Adipose tissue (tissue), 3 donors: Measurements from ENCODE around the gene SEC14L6. TPM values are rescaled to one million over a fixed set of nuclear protein-coding genes. Genes with fewer than 3 reads are reported as not detected.
"Not testable (repeated sequence)": the region's sequence is repeated elsewhere in the genome, so short reads cannot be mapped to it uniquely, and the experiment has no call there.

Source experiments
- H3K27ac ChIP-seq: one replicate; pipeline ENCODE4 v1.5.1; 2013; ENCODE audit warnings: low read depth, low read length
- WGBS, 3 donors: extraction: QIAGEN DNeasy Blood & Tissue Kit; methylation state at CpG; one replicate each; pipeline ENCODE4 v1.1.7; 2013; 5-methylcytosine and 5-hydroxymethylcytosine counted together
- polyA plus RNA-seq, 3 donors: library from polyadenylated mRNA; stranded (reverse); fragments of 200-250 nt; gene quantifications; one replicate each; pipeline ENCODE4 v1.2.3, GENCODE V29; 2013
- donor health status: healthy with polysubstance abuse.
- donor health status: Bipolar disorder and iron deficiency.
- donor health status: healthy.

The SEC14L6 gene
- polyA plus RNA-seq, 3 donors: 0.11 to 1.3 (median 0.37) TPM

DNA sequence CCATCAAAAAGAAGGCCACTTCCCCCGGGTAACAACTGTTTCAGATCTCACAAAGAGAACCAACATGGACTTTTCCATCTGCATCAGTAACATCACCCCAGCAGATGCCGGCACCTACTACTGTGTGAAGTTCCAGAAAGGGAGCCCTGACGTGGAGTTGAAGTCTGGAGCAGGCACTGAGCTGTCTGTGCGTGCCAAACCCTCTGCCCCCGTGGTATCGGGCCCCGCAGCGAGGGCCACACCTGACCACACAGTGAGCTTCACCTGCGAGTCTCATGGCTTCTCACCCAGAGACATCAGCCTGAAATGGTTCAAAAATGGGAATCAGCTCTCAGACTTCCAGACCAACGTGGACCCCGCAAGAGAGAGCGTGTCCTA is 3.7 kb downstream of the SEC14L6 start:
- no peak overlapping the region for H3K27ac ChIP-seq
- 74 to 82% (median 79%) methylated on average over 12 of the region's 12 CpGs for WGBS, 3 donors

DNA sequence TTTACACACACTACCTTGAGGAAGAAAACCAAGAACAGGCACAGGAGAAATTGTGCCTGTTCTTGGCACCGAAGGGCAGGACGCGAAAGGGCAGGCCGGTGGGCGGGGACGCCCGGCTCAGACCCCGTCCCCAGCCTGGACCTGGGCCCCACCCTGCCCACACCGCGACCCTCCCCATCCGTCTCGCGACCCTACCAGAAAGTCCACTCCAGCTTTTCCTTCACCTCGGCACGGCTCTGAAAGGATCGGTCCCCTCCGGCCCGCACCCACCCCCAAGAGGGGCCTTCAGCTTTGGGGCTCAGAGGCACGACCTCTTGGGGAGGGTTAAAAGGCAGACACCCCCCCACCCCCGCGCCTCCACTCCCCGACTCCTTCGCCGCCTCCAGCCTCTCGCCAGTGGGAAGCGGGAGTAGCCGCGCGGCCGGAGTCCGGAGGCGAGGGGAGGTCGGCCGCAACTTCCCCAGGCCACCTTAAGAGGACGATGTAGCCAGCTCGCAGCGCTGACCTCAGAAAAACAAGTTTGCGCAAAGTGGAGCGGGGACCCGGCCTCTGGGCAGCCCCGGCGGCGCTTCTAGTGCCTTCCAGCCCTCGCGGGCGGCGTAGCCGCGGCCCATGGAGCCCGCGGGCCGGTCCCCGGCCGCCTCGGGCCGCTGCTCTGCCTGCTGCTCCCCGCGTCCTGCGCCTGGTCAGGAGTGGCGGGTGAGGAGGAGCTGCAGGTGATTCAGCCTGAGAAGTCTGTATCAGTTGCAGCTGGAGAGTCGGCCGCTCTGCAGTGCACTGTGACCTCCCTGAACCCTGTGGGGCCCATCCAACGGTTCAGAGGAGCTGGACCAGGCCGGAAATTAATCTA is 4.4 kb downstream of the SEC14L6 start:
- 4% methylated on average over 49 to 64 of the region's 64 CpGs for WGBS, 3 donors
- H3K27ac ChIP-seq: no peak overlapping the region

GRCh38 chr22:30541511-30541910 is 5.0 kb downstream of the SEC14L6 start:
- 63 to 92% (median 80%) methylated on average over 3 of the region's 3 CpGs for WGBS, 3 donors
- not testable (repeated sequence) for H3K27ac ChIP-seq

GRCh38 chr22:30539368-30539767 is 7.2 kb downstream of the SEC14L6 start:
- WGBS, 3 donors: 92 to 100% (median 96%) methylated on average over 1 of the region's 1 CpG
- no peak overlapping the region for H3K27ac ChIP-seq

DNA sequence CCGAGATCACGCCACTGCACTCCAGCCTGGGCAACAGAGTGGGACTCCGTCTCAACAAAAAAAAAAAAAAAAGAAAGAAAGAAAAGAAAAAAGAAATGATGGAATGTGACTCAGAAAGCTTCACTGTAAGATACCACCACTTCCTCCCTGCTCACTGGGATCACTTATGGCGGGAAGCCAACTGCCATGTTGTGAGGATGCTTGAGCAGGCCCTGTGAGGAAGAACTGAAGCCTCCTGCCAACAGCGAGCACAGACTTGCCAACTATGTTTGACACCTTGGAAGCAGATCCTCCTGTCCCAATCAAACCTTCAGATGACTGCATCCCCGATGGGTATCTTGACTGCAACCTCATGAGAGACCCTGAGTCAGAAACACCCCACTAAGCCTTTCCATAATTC is 8.3 kb downstream of the SEC14L6 start:
- 82 to 92% (median 84%) methylated on average over 6 of the region's 6 CpGs for WGBS, 3 donors

DNA sequence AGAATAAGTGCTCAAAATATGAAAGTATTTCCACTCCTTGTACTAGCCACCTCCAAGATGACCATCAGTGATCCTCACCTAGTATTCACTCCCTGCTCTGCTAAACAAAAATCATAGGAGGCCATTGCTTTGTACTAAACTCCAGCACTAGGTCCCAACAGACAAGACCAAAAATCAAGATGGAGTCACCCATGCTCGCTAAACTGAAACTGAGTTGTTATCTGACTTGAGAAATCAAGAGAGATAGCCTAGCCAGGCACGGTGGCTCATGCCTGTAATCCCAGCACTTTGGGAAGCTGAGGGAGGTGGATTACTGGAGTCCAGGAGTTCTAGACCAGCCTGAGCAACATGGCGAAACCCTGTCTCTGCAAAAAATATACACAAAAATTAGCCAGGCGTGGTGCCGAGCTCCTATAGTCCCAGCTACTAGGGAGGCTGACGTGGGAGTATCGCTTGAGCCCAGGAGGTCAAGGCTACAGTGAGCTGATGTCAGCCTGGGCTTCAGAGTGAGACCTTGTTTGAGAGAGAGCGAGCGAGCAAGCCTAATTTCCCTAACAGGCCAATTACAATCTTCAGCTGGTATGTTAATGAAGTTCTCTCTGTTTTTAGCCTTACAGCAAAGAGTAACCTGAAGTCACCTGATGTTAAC is 9.3 kb downstream of the SEC14L6 start:
- 75 to 86% (median 84%) methylated on average over 9 of the region's 9 CpGs for WGBS, 3 donors
- no peak overlapping the region for H3K27ac ChIP-seq

More for the DNA sequence above, 8.3 kb downstream of the SEC14L6 start:
- no peak overlapping the region for H3K27ac ChIP-seq

GRCh38 chr22:30535182-30535581 is 11.4 kb downstream of the SEC14L6 start:
- H3K27ac ChIP-seq: no peak overlapping the region
- WGBS, 3 donors: 83 to 95% (median 92%) methylated on average over 4 of the region's 4 CpGs

GRCh38 chr22:30531651-30532608 is 14.6 kb downstream of the SEC14L6 start:
- 86 to 87% (median 87%) methylated on average over 17 of the region's 17 CpGs for whole genome bisulfite sequencing, 3 donors
- H3K27ac ChIP-seq: no peak overlapping the region

GRCh38 chr22:30526656-30527055 is 19.9 kb downstream of the SEC14L6 start:
- 84 to 88% (median 87%) methylated on average over 4 of the region's 4 CpGs for WGBS, 3 donors
- no peak overlapping the region for H3K27ac ChIP-seq

DNA sequence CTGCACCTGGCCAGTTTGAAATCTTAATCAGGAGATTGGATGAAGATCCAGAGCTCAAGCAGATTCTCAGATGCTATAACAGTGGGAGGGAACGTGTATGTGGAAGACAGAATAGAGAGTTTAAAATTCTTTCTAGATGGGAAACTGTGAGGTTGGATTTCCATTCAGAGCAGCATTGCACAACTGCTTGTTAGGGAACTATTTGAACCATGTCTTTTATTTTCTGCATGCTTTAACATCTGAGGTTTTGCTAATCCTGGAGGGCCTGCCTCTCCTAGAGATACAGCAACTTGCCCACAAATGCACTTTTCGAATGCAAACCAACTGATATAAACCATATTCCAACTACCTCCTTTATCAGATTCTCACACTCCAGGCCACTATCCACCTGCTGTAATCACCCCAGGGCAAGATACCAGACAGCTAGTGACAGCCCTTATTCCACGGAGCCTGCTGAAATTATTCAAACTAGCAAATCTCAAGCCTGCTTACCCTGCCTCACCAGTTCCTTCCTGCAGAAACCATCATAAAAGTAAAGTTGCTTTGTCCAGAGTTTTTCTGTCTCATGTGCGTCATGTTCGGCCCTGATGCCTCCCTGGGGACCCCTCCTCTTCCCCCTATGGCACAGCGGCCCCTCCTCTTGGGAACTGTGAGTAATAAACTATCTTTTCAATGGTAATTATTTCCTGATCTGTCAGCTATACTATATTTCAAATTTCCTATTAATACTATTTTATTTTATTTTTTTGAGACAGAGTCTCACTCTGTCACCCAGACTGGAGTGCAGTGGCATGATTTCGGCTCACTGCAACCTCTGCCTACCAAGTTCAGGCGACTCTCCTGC is 22.7 kb downstream of the SEC14L6 start:
- H3K27ac ChIP-seq: no peak overlapping the region
- 70 to 77% (median 72%) methylated on average over 8 of the region's 8 CpGs for WGBS, 3 donors

- H3K27ac ChIP-seq: no peak overlapping the region
- 78 to 82% (median 82%) methylated on average over 5 of the region's 5 CpGs for WGBS, 3 donors
Observed at GRCh38 chr22:30521368-30522156, 25.0 kb downstream of the SEC14L6 start.

DNA sequence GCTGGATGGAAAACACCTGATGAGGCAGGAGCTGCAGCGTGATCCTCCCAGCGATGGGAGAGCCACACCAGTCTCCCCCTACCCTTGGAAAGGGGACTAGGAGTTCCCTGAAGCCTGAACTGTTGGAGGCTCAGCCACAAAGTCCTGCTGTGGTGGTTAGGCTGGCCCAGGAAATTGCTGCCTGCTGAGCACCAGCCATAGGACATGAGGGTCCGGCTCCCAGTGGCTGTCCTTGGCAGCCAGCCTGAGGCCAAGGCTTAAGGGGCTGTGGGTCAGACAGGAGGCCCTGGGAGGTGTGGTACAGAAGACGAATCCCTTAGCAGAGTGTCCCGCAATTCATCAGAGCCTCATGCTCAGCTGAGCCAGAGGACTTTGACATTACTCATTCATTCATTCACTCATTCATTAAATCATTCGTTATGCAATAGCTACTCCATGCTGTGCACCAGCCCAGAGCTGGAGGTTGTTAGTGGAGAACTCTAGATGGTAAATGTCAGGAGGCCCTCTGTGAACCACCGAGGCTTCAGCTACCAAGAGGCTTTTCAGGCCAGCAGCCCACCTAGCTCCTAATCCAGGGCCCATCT is 26.6 kb downstream of the SEC14L6 start:
- H3K27ac ChIP-seq: no peak overlapping the region
- WGBS, 3 donors: 73 to 83% (median 82%) methylated on average over 7 of the region's 7 CpGs

DNA sequence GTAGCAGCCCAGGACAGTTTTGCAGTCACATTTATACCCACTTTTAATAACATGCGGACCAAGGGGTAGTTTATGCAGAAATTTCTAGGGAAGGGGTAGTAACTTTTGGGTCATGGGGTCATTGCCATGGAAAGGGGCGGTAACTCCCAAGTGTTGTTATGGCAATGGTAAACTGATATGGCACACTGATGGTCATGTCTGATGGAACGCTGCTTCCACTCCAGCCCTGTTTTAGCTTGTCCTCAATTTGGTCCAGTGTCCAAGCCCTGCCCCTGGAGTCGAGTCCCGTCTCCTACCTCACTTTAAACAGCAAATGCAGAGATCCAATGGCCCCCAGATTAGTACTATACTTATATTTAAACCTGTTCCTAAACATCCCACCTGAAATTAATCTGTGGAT is 29.8 kb downstream of the SEC14L6 start:
- H3K27ac ChIP-seq: no peak overlapping the region
- WGBS, 3 donors: 84 to 89% (median 86%) methylated on average over 5 of the region's 5 CpGs

DNA sequence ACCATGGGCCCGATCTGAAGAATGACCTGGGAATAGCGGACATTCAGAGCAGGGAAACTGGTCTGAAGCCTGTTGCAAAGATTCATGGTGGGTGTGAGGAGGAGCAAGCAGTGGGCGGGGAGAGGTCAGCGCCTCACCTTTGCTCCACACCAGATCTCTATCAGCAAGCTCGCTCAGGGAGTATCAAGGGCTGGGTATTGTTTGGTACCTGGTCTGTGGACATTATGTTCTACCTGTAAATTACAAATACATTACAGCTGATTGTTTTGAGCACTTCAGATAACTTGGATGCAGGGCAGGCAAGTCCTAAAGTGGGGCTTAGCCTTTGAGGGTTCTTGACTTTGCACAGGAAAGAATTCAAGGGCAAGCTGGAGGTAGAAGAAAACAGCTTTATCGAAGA is 30.3 kb downstream of the SEC14L6 start:
- H3K27ac ChIP-seq: no peak overlapping the region
- WGBS, 3 donors: 84 to 87% (median 85%) methylated on average over 6 of the region's 6 CpGs

- 82 to 88% (median 85%) methylated on average over 4 of the region's 4 CpGs for WGBS, 3 donors
- no peak overlapping the region for H3K27ac ChIP-seq
Observed at GRCh38 chr22:30514252-30514651, 32.3 kb downstream of the SEC14L6 start.

DNA sequence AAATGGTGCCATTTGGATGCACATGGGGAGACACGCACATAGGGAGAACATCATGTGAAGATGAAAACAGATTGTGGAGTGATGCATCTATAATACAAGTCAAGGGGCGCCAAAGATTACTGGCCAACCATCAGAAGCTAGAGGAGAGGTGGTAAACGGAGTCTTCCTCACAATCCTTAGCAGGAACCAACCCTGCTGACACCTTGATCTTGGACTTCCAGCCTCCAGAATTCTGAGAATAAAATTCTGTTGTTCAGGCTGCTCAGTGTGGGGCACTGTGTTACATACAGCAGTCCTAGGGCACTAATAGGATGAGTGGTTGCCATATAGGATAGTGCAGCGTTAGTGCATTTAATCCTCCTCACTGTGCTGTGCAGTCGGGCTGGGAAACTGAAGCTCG is 33.1 kb downstream of the SEC14L6 start:
- 88 to 94% (median 92%) methylated on average over 6 of the region's 6 CpGs for WGBS, 3 donors
- no peak overlapping the region for H3K27ac ChIP-seq

GRCh38 chr22:30511911-30512310 is 34.6 kb downstream of the SEC14L6 start:
- WGBS, 3 donors: 89 to 93% (median 91%) methylated on average over 7 of the region's 7 CpGs
- no peak overlapping the region for H3K27ac ChIP-seq
